K562 (cell line): Measurements from ENCODE around the gene SLC22A23.

ENCODE experiments used
- CREM ChIP-seq: IDR thresholded peaks from 2 replicates; pipeline ENCODE4 v1.6.1; 2014; ENCODE audit warnings: antibody characterized with exemption, low read depth
- TF ChIP-seq, protein P1 (sequence below), 3 experiments: IDR thresholded peaks in 2 of 3; conservative IDR thresholded peaks in 1 of 3; 2 replicates each; pipeline ENCODE4 v1.5.1; 2011 to 2012; ENCODE audit warnings: low read length in 3 of 3, mild to moderate bottlenecking in 3 of 3, control low read depth in 2 of 3, improper control_type of control experiment in 1 of 3, inconsistent platforms in 1 of 3, low read depth in 1 of 3, mixed read lengths in 1 of 3, moderate library complexity in 1 of 3; ENCODE audit not compliant: insufficient read depth in 2 of 3

DNA sequence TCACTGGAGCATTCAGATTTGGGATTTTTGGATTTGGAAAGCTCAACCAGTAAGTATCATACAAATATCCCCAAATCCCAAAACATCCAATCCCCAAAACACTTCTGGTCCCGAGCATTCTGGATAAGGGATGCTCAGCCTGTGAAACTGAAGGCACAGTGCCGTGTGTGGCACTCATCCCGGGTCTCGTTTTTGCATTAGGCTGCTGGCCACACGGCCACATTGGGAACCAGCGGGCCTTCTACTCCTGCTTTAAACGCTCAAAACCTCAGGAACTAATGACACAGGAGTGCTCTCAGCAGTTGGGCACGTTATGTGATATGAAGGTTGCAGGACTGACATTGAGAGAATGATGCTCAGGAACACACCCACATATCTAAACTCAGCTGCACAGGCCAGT, 162.5 kb downstream of the SLC22A23 start:
- no peak for TF ChIP-seq CREM
- TF ChIP-seq, protein P1, sequence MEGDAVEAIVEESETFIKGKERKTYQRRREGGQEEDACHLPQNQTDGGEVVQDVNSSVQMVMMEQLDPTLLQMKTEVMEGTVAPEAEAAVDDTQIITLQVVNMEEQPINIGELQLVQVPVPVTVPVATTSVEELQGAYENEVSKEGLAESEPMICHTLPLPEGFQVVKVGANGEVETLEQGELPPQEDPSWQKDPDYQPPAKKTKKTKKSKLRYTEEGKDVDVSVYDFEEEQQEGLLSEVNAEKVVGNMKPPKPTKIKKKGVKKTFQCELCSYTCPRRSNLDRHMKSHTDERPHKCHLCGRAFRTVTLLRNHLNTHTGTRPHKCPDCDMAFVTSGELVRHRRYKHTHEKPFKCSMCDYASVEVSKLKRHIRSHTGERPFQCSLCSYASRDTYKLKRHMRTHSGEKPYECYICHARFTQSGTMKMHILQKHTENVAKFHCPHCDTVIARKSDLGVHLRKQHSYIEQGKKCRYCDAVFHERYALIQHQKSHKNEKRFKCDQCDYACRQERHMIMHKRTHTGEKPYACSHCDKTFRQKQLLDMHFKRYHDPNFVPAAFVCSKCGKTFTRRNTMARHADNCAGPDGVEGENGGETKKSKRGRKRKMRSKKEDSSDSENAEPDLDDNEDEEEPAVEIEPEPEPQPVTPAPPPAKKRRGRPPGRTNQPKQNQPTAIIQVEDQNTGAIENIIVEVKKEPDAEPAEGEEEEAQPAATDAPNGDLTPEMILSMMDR (IDR thresholded peaks at IDR 0.05 in 2 of 3, conservative IDR thresholded peaks at IDR 0.05 in 1 of 3; ENCODE audit: insufficient read depth in 2 of 3, low read depth in 1 of 3, low read length in 3 of 3): no peak
